Testis (tissue), 2 donors: ENCODE data around the gene C16orf90.

Source experiments
- POLR2A ChIP-seq: fragments of 450-650 bp; IDR thresholded peaks from one replicate; pipeline ENCODE4 v1.6.1; 2017; ENCODE audit warnings: antibody characterized with exemption, mild to moderate bottlenecking, moderate library complexity
- TF ChIP-seq, protein P1 (sequence below), 3 experiments: fragments of 450-650 bp in 2 of 3; fragments of 200-600 bp in 1 of 3; sonication (generic) in 1 of 3; IDR thresholded peaks; one replicate each; pipeline ENCODE4 v1.5.1; 2016 to 2019; ENCODE audit warnings: antibody characterized with exemption in 3 of 3, mild to moderate bottlenecking in 2 of 3, moderate library complexity in 1 of 3

DNA sequence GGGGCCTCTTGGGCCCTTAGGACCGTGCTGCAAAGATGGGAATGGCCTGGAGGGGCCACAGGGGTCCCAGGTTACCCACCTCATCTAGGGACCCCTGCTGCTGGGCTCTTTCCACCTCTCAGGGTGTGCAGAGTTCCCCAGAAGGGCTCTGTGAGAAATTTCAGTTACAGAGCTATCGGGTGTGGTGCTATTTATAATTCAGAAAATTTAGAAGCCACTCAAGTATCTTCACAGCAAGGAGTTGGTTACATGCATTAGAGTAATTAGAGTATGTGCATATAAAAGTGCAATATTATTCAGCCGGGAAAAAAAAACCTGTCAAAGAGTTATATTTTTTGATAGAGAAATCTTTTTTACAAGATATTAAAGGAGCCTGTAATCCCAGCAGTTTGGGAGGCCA is 18.9 kb downstream of the C16orf90 start:
- TF ChIP-seq, protein P1, sequence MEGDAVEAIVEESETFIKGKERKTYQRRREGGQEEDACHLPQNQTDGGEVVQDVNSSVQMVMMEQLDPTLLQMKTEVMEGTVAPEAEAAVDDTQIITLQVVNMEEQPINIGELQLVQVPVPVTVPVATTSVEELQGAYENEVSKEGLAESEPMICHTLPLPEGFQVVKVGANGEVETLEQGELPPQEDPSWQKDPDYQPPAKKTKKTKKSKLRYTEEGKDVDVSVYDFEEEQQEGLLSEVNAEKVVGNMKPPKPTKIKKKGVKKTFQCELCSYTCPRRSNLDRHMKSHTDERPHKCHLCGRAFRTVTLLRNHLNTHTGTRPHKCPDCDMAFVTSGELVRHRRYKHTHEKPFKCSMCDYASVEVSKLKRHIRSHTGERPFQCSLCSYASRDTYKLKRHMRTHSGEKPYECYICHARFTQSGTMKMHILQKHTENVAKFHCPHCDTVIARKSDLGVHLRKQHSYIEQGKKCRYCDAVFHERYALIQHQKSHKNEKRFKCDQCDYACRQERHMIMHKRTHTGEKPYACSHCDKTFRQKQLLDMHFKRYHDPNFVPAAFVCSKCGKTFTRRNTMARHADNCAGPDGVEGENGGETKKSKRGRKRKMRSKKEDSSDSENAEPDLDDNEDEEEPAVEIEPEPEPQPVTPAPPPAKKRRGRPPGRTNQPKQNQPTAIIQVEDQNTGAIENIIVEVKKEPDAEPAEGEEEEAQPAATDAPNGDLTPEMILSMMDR (IDR thresholded peaks at IDR 0.05): no peak
- TF ChIP-seq POLR2A: no peak
